GM19351 (cell line): ENCODE data around the gene RGS8.

ENCODE experiments used
- ATAC-seq: cut with Tn5 transposase; IDR thresholded peaks from one replicate; pipeline ENCODE4 v1.9.1; 2021; ENCODE audit warnings: mild to moderate bottlenecking, moderate library complexity; ENCODE audit not compliant: unreplicated experiment

RGS8 gene

GRCh38 chr1:182684116-182684828 lies at the start of gene RGS8:
RGS8 (minus strand) TSS chr1:182684587; CDS start chr1:182669649, 14,938 bp downstream.
- ATAC-seq = no peak

- ATAC-seq = no peak
Observed at GRCh38 chr1:182731852-182732575, 47.6 kb upstream of the RGS8 start.

GRCh38 chr1:182726912-182727311 lies 42.5 kb upstream of the RGS8 start:
- ATAC-seq = no peak

- ATAC-seq = no peak
Observed at GRCh38 chr1:182725259-182726255, 41.2 kb upstream of the RGS8 start.

- no peak for ATAC-seq
Observed at GRCh38 chr1:182724215-182724614, 39.8 kb upstream of the RGS8 start.

GRCh38 chr1:182723200-182723599 lies 38.8 kb upstream of the RGS8 start:
- ATAC-seq = no peak

- ATAC-seq = no peak
Observed at GRCh38 chr1:182721525-182721924, 37.1 kb upstream of the RGS8 start.

- ATAC-seq = no peak
Observed at GRCh38 chr1:182720463-182720862, 36.1 kb upstream of the RGS8 start.

- no peak for ATAC-seq
Observed at GRCh38 chr1:182719553-182719952, 35.2 kb upstream of the RGS8 start.

- ATAC-seq = no peak
Observed at GRCh38 chr1:182718311-182718710, 33.9 kb upstream of the RGS8 start.

- ATAC-seq = no peak
Observed at GRCh38 chr1:182716740-182717720, 32.6 kb upstream of the RGS8 start.

- no peak for ATAC-seq
Observed at GRCh38 chr1:182715531-182715930, 31.1 kb upstream of the RGS8 start.

GRCh38 chr1:182714546-182714945 lies 30.2 kb upstream of the RGS8 start:
- ATAC-seq = no peak

GRCh38 chr1:182713939-182714338 lies 29.6 kb upstream of the RGS8 start:
- ATAC-seq = no peak

GRCh38 chr1:182713492-182713891 lies 29.1 kb upstream of the RGS8 start:
- no peak for ATAC-seq

GRCh38 chr1:182709855-182710254 lies 25.5 kb upstream of the RGS8 start:
- ATAC-seq = no peak

GRCh38 chr1:182709225-182709764 lies 24.9 kb upstream of the RGS8 start:
- ATAC-seq = no peak

GRCh38 chr1:182707122-182707521 lies 22.7 kb upstream of the RGS8 start:
- no peak for ATAC-seq

- ATAC-seq = no peak
Observed at GRCh38 chr1:182704677-182705076, 20.3 kb upstream of the RGS8 start.

GRCh38 chr1:182703539-182703938 lies 19.2 kb upstream of the RGS8 start:
- ATAC-seq = no peak
